Measurements from ENCODE around the gene SEMA3D. TPM values are rescaled to one million over a fixed set of nuclear protein-coding genes. Genes with fewer than 3 reads are reported as not detected.

Gene SEMA3D
- total and polyA plus RNA-seq, 9 of the 15 experiments (the other 6 are each of a cell fraction or from before 2014, with no cell fraction given), result 0.01 to 0.10 (median 0.04) TPM; not detected in 1

GRCh38 chr7:85230623-85231022 lies 43.8 kb upstream of the SEMA3D start:
- Histone ChIP-seq H3K27ac (ENCODE audit: extremely low read depth, low read depth, low read length) (no peak overlapping the region), H3K79me2 (ENCODE audit: control insufficient read depth, insufficient read depth, low read length) (no peaks in the 10 kb centered on the region), H3K36me3 (ENCODE audit: control insufficient read depth, insufficient read depth, low read length) (no peaks in the 10 kb centered on the region), H3K4me2 (ENCODE audit: insufficient read depth, low read length) (no peak overlapping the region), H3K4me1 (replicated peaks in 1 of 2; ENCODE audit: control insufficient read depth in 2 of 2, insufficient read depth in 2 of 2, low read length in 2 of 2) (no peaks in the 10 kb centered on the region), H3K9me3 (replicated peaks; ENCODE audit: control insufficient read depth, insufficient read depth, low read depth, low read length) (no peaks in the 10 kb centered on the region), H2AFZ (ENCODE audit: low read depth, low read length) (no peak overlapping the region), H3K9ac (ENCODE audit: insufficient read depth in 1 of 2, low read depth in 2 of 2, low read length in 2 of 2) (no peak overlapping the region), H3K27me3 (ENCODE audit: control insufficient read depth in 2 of 2, insufficient read depth in 2 of 2, low read length in 2 of 2) (no peaks in the 10 kb centered on the region), H4K20me1 (replicated peaks; ENCODE audit: control insufficient read depth, insufficient read depth, low read length) (no peaks in the 10 kb centered on the region), H3K4me3 (no peak overlapping the region), H3K9me1 (ENCODE audit: control insufficient read depth, insufficient read depth, low read length) (no peaks in the 10 kb centered on the region)
- TF ChIP-seq GABPB1 (CRISPR knock-in tag; IDR thresholded peaks at IDR 0.05), result no peak
- TF ChIP-seq ZNF512 (tag; IDR thresholded peaks at IDR 0.05), result no peak
- TF ChIP-seq ZC3H4 (CRISPR knock-in tag; IDR thresholded peaks at IDR 0.05; ENCODE audit: borderline replicate concordance), result no peak
- TF ChIP-seq TCF7L2 (IDR thresholded peaks at IDR 0.05; ENCODE audit: low read depth, low read length), result no peak
- TF ChIP-seq FOS (IDR thresholded peaks at IDR 0.05; ENCODE audit: extremely low read depth, insufficient read length), result no peak
- TF ChIP-seq U2AF2 (optimal IDR thresholded peaks at IDR 0.05; ENCODE audit: low read depth, low read length), result no peak
- no peak for TF ChIP-seq CREBBP (IDR thresholded peaks at IDR 0.05; ENCODE audit: low read depth, low read length)
- no peak for TF ChIP-seq ZNF766 (CRISPR knock-in tag; conservative IDR thresholded peaks at IDR 0.05)
- TF ChIP-seq CBFB (CRISPR knock-in tag; IDR thresholded peaks at IDR 0.05), result no peak
- TF ChIP-seq SETDB1 (IDR thresholded peaks at IDR 0.05; ENCODE audit: low read length), result no peak
- no peak for TF ChIP-seq HNRNPL (IDR thresholded peaks at IDR 0.05; ENCODE audit: low read depth, low read length)
- no peak for TF ChIP-seq CLOCK (CRISPR knock-in tag; IDR thresholded peaks at IDR 0.05; ENCODE audit: borderline replicate concordance)
- TF ChIP-seq KAT7 (CRISPR knock-in tag; IDR thresholded peaks at IDR 0.05; ENCODE audit: borderline replicate concordance), result no peak
- ChIA-PET POLR2A (no interaction called here), CTCF (ENCODE audit: low intra/inter-chr PET ratio) (no interaction called here)
- intact Hi-C loops (cut with micrococcal nuclease) (no loop called here), in situ Hi-C loops (cut with MboI) (no loop called here)
- ATAC-seq (no peak), FAIRE-seq (no peak), DNase-seq (ENCODE audit: extremely low read depth in 1 of 4, low spot score in 3 of 4) (no peak)
- WGBS (ENCODE audit: insufficient coverage, low coverage, missing lambda C conversion rate), result 0% methylated on average over 3 of the region's 3 CpGs
- BruUV-seq (replicated peaks), result no TSS peak

Measured in K562 (cell line).